GM12872 (cell line): ENCODE data around the gene MACROH2A1.

Experiments
- CTCF ChIP-seq: IDR thresholded peaks from 3 replicates; pipeline ENCODE4 v1.5.1; 2011; ENCODE audit warnings: low read depth, mild to moderate bottlenecking, low read length, moderate library complexity; ENCODE audit not compliant: insufficient read depth

Gene MACROH2A1

GRCh38 chr5:135287551-135287950, 111.5 kb downstream of the MACROH2A1 start:
- no peak for TF ChIP-seq CTCF
